ENCODE results near the gene MED25. TPM values are rescaled to one million over a fixed set of nuclear protein-coding genes. Genes with fewer than 3 reads are reported as not detected.

Gene MED25
- total RNA-seq, 2 donors from 2014 or later: 52.6 to 52.8 TPM

DNA sequence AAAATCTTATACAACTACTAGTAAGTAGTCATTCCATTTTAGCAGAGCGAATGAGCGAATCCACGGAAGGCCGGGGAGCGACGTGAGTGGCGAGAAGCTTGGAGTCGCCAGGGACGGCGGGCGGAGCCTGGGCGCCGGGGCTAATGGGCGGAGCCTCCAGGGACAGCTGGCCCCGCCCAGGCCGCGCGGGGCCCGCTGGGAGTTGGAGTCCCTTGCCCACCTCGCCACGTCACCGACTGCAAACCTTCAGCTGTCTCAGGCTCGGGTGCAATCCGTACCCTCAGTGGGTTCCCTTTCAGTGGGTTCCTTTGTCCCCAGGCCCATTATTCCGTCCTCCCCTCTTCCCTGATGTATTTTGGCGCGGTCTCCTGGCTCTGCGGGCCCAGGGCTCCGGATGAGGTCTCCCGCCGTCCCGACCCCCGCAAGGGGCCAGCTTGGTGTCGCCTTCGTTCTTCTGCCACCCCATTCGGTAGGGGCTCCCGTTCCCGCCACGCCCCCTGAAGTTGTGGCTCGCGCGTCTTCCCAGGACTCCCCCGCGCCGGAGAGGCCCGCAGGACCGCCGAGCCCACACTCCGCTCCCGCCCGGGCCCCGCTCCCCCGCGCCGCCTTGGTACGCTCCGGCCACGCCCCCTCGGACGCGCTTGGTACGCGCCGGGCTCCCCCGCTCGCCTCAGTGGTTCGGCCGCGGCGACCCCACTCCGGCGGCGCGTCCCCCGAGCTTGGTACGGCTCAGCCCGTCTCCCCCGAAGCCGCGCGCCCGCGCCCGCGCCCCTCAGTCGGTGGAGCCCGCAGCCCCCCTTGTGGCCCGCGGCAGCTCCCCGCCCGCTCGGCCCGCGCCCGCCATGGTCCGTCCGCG, 32.6 kb downstream of the MED25 start, which contains the start of gene PTOV1:
Gene PTOV1 (plus strand): TSS at position 673 of the 856 bp plus-strand sequence.
- intact Hi-C loops (cut with DNase I, micrococcal nuclease): no loop called here
- peak; percentile 92 for ATAC-seq
- DNase-seq: peak; percentile 90 to 94

DNA sequence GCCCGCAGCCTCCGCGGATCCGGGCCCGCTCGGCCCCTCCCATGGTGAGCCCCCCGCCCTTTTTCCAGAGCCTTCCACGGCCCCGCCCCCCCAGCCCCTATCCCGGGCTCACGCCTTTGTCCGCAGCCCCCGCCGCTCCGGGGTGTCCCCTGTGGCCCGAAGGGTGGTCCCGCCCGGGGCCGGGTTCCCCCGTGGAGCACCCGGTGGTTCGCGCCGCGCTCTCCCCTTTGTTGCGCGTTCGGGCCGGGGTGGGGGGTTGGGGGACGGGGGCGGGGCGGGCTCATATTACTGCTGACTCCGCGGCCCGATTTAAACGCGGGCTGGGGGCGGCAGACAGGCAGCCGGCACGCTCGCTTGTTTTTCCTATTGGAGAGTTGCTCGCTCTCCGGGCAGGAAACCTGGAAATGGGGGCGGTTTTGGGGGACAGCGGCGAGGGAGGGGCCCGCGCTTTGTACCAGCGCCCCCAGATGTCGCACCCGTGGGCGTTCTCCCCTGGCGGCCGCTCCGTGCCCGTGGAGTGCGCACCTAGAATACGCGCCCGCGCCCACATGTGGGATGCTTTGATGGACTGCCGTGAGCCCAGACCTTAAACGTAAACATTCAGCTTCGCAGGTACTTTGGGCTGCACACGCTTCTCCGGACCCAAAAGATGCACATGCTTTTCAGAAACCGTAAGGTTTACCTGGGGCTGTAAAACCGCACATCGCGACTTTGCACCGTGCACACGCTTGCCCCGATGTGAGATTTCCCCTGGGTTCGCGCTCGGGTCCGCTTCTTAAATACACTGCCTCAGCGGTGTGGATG, 33.6 kb downstream of the MED25 start:
- peak; percentile 37 to 53 for DNase-seq
- intact Hi-C loops (cut with DNase I, micrococcal nuclease): no loop called here
- no peak for ATAC-seq

DNA sequence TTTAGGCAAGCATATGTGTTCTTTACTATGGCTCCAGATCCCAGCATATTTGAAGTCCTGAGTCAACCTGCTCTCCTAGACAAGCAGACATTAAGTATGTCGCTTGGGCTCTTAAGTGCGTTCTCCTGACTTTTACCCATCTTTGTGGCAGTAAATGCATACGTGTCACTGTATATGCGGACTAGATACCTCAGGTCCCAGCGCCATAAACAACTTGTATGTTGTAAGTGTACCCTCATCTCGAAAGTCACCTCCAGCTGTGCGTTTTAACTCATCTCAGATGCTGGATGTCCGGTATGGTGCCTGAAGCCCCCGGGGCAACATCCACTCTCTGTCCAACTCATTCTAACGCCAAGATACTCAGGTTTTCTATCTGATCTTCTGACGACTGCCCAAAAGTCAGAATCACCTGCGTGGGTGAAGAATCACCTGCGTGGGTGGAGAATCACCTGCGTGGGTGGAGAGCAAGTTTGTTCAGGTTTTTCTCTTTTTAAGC, 34.6 kb downstream of the MED25 start:
- no peak for DNase-seq
- ATAC-seq: no peak
- intact Hi-C loops (cut with DNase I, micrococcal nuclease): no loop called here

DNA sequence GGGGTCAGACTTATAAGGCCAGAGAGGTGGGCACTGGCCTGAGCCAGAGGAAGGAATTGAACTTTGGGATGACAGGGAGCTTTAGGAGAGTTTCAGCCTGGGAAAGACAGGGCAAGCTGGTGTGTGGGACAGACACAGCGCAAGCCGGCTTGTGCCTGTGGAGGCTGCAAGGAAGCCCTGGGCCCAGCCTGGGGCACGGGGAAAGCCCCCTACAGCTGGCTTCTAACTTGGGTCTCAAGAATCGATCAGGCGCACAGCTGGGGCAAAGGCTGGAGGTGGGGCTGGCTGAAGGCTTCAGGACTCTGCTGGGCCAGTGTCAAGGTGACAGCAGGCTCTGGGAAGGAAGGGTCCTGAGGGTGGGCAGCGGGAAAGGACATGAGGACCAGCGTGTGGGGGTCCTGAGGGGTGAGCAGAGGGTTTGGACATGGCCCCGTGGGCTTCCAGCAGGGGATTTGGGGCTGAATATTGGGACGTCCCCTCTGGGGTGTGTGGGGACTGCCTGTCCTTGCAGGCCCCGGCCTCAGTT, 35.8 kb downstream of the MED25 start:
- DNase-seq (no peak), ATAC-seq (no peak)
- intact Hi-C loops (cut with DNase I, micrococcal nuclease): no loop called here

DNA sequence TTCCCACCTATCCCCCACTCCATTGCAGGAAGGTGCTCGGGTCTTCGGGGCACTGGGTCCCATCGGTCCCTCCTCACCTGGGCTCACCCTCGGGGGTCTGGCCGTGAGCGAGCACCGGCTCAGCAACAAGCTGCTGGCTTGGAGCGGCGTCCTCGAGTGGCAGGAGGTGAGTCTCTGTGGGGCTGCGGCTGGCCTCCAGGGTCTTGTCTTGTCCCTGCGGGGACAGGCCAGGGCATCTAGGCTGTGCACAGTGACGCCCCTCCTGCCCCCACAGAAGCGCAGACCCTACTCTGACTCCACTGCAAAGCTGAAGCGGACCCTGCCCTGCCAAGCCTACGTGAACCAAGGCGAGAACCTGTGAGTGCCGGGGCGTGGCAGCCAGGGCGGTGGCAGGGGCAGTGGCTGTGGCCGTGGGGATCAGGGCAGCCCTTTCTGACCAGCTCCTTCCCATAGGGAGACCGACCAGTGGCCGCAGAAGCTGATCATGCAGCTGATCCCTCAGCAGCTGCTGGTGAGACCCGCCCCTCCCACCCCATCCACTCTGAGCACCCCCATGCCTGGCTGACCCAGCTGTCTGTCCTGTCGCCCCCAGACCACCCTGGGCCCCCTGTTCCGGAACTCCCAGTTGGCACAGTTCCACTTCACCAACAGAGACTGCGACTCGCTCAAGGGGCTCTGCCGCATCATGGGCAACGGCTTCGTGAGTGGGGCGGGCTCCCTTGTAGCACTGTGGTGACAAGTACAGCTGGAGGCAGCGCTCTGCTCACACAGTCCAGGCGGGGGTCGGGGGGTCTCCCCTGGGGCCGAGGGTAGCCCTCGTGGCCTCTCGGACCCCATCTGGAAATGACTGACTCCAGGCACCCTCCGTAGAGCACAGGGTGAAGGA, 36.5 kb downstream of the MED25 start:
- no peak for ATAC-seq
- DNase-seq: peak; percentile 28 to 31
- intact Hi-C loops (cut with DNase I, micrococcal nuclease): no loop called here

DNA sequence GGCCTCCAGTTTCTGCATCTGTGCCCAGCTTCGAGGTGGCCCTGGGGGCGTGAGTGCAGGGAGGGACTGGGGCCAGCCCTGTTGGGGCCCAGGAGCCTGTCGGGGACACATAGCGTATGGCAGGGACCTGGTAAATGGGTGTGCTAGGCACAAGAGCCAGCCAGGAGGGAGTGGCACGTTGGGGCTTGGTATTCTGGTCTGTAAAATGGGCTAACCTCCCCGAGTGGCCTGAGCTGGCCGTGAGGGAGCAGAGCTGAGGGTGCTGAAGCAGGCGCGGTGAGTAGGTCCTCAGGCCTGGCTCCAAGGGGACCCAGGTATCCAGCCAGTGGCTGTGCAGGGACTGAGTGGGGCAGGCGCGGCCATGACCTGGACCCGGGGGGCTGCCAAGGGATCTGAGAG, 37.2 kb downstream of the MED25 start:
- DNase-seq (no peak), ATAC-seq (no peak)
- intact Hi-C loops (cut with DNase I, micrococcal nuclease): no loop called here

DNA sequence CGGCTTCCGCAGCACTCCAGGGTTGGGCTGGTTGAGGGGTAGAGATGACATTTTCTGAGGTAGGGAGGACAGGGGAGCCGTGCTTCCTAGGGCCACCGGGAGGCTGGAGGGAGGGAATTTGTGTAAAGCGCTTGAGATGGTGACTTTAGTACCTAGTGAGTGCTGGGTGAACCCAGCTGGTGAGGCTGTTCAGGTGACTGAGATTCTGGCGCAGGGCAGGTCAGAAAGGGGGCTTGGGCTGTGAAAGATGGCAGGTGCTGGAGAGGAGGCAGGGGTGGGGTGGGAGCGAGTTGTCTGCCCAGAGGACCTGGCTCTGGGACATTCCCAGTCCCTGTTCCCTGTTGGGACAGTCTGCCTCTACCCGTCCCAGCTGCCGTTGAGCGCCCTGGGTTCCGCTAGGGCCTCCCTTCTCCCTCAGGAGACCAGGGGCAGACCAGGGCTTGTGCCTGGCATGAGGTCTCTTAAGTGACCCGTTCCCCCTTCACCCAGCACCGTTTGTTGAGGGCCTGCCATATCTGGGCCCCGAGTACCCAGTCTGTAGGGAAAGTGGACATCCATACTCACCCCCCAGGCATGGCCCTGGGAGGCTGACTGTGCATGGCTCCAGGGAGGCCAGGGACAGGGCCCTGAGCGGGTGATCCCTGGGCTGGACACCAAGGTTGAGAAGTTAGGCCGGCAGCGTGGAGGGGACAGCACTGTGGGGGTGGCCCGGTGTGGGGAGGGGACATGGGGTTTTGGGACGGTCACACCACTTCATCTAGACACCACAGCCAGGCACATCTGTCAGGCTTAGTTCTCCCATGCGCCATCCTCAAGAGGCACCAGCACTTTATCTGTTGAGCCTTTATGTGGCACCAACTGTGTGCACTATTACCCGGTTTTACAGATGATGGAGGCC, 37.8 kb downstream of the MED25 start:
- intact Hi-C loops (cut with DNase I, micrococcal nuclease): no loop called here
- no peak for ATAC-seq
- DNase-seq: no peak

DNA sequence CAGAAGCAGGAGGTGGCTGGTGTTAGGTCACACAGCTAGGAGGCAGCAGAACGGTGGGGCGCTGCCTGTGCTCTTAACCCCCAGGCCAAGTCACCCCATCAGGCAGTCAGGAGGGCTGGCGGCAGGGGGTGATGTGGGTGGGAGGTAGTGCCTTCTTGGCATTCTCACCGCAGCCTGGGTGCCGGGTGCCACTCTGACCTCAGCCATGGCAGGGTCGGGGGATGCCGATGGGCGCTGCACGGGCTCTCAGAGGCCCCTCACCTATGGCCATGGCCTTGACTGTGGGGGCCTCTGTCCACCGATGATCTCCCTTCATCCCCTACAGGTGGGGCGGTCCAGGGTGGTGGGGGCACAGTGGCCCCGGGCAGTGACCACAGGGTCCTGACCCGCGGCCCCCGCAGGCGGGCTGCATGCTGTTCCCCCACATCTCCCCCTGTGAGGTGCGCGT, 38.5 kb downstream of the MED25 start:
- ATAC-seq (no peak), DNase-seq (no peak)

DNA sequence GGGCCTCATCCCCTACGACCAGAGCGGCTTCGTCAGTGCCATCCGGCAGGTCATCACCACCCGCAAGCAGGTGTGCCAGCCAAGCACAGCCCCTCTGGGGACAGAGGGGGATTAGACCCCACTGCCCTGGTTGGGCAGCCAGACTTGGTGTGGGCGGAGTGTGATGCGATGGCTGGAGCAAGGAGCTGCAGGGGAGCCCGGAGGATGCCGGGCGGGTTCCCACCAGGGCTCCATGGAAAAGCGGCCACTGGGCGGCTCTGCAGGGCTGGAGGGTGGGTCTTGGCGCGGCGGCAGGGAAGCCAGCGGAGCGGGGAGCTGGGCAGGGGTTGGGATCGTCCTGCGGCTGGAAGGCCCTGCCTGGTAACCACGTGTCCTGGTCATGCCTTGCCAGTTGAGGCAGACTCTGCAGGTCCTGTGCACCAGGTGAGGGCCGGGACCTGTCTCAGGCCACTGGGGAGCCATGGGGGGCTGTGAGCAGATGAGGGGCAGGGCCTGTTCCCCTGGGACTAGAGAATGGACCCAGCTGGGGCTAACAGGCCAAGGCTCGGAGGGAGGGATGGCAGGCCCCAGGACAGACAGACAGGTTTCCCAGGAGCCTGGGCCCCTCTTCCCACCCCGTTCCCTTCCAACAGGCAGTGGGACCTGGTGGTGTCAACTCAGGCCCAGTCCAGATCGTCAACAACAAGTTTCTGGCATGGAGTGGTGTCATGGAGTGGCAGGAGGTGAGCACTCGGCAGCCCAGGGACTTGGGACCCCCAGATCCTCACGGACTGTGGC, 39.2 kb downstream of the MED25 start:
- intact Hi-C loops (cut with DNase I, micrococcal nuclease): no loop called here
- ATAC-seq: no peak
- no peak for DNase-seq

More for the DNA sequence above, 38.5 kb downstream of the MED25 start:
- intact Hi-C loops (cut with DNase I, micrococcal nuclease): no loop called here

DNA sequence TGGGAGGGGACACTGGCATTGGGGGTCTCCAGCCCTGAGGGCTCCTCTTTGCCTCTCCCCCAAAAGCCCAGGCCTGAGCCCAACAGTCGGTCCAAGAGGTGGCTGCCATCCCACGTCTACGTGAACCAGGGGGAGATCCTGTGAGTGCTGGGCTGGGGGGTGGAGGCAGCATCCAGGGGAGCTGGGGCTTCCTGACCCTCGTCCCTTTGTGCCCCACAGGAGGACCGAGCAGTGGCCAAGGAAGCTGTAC, 39.7 kb downstream of the MED25 start:
- ATAC-seq: no peak
- intact Hi-C loops (cut with DNase I, micrococcal nuclease): no loop called here

DNA sequence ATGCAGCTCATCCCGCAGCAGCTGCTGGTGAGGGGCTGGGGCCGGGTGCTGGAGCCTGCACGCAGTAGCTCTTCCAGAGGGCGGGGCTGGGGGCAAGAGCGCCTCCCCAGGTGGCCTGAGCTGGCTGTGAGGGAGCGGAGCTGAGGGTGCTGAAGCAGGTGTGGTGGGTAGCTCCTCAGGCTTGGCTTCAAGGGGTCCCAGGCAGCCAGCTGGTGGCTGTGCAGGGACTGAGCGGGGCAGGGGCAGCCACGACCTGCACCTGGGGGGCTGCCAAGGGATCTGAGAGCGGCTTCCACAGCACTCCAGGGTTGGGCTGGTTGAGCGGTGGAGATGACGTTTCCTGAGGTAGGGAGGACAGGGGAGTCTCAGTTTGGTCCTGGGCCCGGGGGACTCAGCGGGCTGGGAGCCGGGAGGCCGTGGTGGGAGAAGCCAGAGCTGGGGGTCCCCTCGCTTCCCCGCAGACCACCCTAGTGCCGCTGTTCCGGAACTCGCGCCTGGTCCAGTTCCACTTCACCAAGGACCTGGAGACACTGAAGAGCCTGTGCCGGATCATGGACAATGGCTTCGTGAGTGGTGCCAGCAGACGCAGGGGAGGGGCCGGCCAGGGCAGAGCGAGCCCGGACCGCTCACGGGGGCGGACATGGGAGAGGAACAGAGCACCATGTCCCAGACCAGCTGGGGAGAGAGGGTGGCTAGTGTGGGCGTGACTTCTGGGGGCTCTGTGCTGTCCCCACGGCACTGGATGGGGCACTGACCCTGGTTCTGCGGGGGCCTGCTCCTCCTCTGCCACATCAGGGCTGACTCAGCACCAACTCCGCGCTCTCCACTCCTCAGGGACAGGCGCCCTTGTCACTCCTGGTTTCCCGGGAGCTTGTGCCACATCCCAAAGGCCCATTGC, 40.2 kb downstream of the MED25 start:
- DNase-seq: peak in 1 of 2 donors; percentile 7
- intact Hi-C loops (cut with DNase I, micrococcal nuclease): no loop called here
- ATAC-seq: no peak

More for the DNA sequence above, 39.7 kb downstream of the MED25 start:
- no peak for DNase-seq

DNA sequence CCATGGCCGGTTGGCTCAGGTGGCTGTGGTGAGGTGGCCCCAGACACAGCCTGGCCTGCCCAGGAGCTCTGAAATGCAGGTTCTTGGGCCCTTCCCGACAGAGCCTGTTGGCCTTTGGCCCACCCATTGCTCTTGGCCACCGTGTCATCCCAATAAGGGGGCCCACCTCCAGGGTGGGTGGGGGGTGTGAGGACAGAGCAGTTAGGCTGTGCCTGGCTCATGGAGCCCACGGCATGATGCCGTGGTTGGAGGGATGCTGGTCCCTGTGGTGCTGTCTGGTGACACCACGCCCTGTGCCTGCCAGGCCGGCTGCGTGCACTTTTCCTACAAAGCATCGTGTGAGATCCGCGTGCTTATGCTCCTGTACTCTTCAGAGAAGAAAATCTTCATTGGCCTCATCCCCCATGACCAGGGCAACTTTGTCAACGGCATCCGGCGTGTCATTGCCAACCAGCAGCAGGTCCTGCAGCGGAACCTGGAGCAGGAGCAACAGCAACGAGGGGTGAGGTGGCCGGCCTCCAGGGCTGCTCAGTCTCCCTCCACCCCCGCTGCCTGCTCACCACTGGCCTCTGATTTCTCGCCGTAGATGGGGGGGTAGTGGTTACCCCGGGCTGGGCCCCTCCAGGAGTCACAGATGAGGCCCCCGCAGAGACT, 41.7 kb downstream of the MED25 start:
- ATAC-seq: no peak
- intact Hi-C loops (cut with DNase I, micrococcal nuclease): no loop called here
- DNase-seq: peak in 1 of 2 donors; percentile 22

DNA sequence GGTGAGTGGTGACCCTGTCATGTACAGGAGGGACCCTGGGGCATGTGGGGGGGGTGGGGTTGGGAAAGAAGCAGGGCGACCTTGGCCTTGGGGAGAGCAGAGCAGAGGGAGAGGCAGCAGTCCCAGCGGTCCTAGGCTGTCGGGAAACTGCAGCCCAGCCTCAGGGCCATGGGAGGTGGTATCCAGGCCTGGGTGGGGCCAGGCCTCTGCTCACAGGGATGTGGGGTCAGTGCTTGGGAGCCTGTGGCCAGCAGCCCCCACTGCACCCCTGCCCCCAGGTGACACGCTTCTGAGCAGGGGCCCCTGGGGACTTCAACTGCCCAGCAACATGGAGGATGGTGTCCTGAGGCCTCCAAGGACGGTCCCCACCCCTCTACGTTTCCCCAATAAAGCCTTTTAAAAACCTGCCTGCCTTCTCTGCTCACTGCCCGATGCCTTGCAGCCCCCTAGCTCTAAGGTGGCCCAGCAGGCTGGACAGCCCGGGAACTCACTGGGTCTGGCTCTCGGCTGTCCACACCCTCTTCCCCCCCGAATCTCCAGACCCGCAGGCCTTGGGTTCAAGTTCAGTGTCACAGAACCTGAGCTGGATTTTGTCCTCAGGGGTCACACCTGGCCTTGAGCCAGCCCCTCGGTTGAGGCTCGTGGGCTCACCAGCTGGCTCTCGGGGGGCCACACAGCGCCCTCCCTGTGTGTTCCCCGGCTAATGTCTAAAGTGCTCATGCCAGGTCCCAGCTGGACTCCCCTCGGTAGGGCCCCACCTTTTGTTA, 42.4 kb downstream of the MED25 start:
- no peak for ATAC-seq
- DNase-seq: no peak
- intact Hi-C loops (cut with DNase I, micrococcal nuclease): no loop called here

DNA sequence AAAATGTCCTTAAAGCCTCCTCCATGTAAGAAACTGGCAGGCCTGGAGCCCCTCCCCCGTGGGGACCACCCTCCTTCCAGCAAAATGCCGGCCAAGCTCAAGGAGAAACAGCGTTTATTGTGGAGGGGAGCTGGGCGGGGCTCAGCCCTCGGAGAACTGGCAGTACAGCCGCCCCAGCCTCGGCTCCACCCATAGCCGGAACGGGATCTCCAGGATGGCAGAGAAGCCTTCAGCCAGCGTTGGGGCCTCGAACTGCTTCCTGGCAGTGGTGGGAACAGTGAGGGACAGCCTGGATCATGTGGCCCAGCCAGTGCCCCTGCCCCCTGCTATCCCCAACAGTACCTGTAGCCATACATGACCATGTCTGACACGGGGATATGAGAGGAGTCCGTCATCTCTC, 43.0 kb downstream of the MED25 start:
- ATAC-seq (peak; percentile 58), DNase-seq (peak; percentile 58 to 71)
- intact Hi-C loops (cut with DNase I, micrococcal nuclease): no loop called here
